ENCODE measurements around the gene CAV1. TPM values are rescaled to one million over a fixed set of nuclear protein-coding genes. Genes with fewer than 3 reads are reported as not detected.

CAV1 gene
- total and polyA plus RNA-seq, 7 donors, result 57.6 to 120 (median 68.1) TPM

GRCh38 chr7:116522247-116522646, 2.6 kb upstream of the CAV1 start:
- no peak for TF ChIP-seq CTCF (IDR thresholded peaks at IDR 0.05)
- Histone ChIP-seq H3K27ac (peak overlapping the region; percentile 61), H3K4me3 (no peak overlapping the region), H3K9me3 (no peaks in the 10 kb centered on the region), H3K27me3 (ENCODE audit: insufficient read depth in 3 of 3, low read length in 2 of 3) (no peaks in the 10 kb centered on the region), H3K36me3 (ENCODE audit: insufficient read depth in 1 of 2, low read depth in 1 of 2) (no peaks in the 10 kb centered on the region), H3K4me1 (no peaks in the 10 kb centered on the region)
- WGBS, 3 donors, result 59 to 62% (median 61%) methylated on average over 5 of the region's 5 CpGs
- ATAC-seq (no peak), DNase-seq (no peak)
- intact Hi-C loops (cut with DNase I), result loop anchor here in 1 of 2 donors (10.0 kb wide), 1 partner anchor 127 kb away; no protein-coding TSS in a partner anchor

DNA sequence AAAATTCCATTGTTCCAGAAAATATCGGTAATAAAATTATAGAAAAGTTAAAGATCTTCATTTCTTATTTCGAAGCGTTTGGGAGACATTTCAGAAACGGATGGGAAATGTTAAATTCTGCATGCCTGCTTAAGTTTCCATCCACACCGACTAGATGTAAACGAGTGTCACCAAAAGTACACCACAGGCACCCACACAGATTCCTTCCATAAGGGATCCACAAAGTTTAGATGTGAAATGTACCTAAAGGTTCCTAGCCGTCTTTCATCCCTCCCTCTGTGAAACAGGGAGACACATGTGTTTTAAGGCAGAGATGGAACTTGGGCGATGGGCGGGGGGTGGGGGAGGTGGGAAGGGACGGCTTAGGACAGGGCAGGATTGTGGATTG, 621 bp upstream of the CAV1 start:
- no peaks in the 10 kb centered on the region for H3K4me1 ChIP-seq
- no peak for ATAC-seq

DNA sequence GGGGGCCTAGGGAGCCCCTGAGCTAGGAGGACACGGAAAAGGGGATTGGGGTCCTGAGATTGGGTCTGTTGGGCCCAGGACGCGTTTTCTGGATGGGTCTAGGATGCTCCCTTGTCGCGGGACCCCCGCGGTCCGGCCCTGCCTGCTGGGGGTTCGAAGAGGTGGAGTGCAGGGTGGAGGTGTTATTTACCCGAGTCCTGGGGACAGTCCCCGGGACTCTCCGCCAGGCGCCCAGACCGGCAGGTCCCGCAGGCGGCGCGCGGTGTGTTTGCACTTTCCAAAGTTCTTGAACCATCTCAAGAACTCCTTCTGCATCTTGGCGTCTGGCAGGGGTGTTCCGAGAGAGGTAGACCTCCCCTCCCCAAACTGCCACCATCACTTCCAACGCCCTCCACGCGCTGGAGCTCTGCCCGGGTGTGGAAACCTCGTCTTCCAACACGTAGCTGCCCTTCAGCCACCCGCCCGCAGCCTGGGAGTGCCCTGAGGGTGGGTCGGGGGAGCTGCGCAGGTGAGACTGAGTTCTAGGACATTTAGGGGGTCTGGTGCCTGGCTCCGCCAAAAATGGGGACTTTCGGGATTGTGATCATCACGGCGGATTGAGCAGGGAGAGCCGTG, 569 bp downstream of the CAV1 start:
- Histone ChIP-seq H3K9me3 (no peaks in the 10 kb centered on the region), H3K27me3 (ENCODE audit: insufficient read depth in 3 of 3, low read length in 2 of 3) (no peaks in the 10 kb centered on the region), H3K4me1 (no peaks in the 10 kb centered on the region), H3K27ac (peak overlapping the region; percentile 77), H3K4me3 (peak overlapping the region; percentile 80), H3K36me3 (ENCODE audit: insufficient read depth in 1 of 2, low read depth in 1 of 2) (peaks cover 0 to 6% of the 10 kb centered on the region in 2 donors)
- DNase-seq (peak; percentile 30 to 64), ATAC-seq (peak; percentile 26 to 71 (median 56))
- no peak for TF ChIP-seq CTCF (IDR thresholded peaks at IDR 0.05)
- intact Hi-C loops (cut with DNase I), result loop anchor here (5.0 to 10.0 kb wide), 4 partner anchors 62 to 282 kb away; no protein-coding TSS in a partner anchor
- 0 to 1% (median 0%) methylated on average over 36 of the region's 36 CpGs for WGBS, 3 donors

More for the DNA sequence above, 621 bp upstream of the CAV1 start:
- peak overlapping the region; percentile 77 for H3K27ac ChIP-seq
- TF ChIP-seq CTCF (IDR thresholded peaks at IDR 0.05), result no peak
- no peak for DNase-seq
- H3K4me3 ChIP-seq, result peak overlapping the region; percentile 80
- intact Hi-C loops (cut with DNase I), result loop anchor here in 1 of 2 donors (10.0 kb wide), 1 partner anchor 129 kb away; no protein-coding TSS in a partner anchor
- no peaks in the 10 kb centered on the region for H3K36me3 ChIP-seq (ENCODE audit: insufficient read depth in 1 of 2, low read depth in 1 of 2)
- no peaks in the 10 kb centered on the region for H3K27me3 ChIP-seq (ENCODE audit: insufficient read depth in 3 of 3, low read length in 2 of 3)
- no peaks in the 10 kb centered on the region for H3K9me3 ChIP-seq
- 22 to 33% (median 23%) methylated on average over 10 of the region's 10 CpGs for WGBS, 3 donors

GRCh38 chr7:116525913-116526861, 1.4 kb downstream of the CAV1 start:
- TF ChIP-seq CTCF (IDR thresholded peaks at IDR 0.05), result peak; percentile 89
- intact Hi-C loops (cut with DNase I), result loop anchor here (1.0 to 10.0 kb wide), 6 partner anchors 25 to 281 kb away; no protein-coding TSS in a partner anchor
- DNase-seq, result peak; percentile 81 to 84
- Histone ChIP-seq H3K4me3 (peak overlapping the region; percentile 80), H3K9me3 (no peaks in the 10 kb centered on the region), H3K27me3 (ENCODE audit: insufficient read depth in 3 of 3, low read length in 2 of 3) (no peaks in the 10 kb centered on the region), H3K27ac (peak overlapping the region; percentile 77), H3K4me1 (no peaks in the 10 kb centered on the region), H3K36me3 (ENCODE audit: insufficient read depth in 1 of 2, low read depth in 1 of 2) (peaks cover 0 to 6% of the 10 kb centered on the region in 2 donors)
- ATAC-seq, result peak; percentile 91 to 92 (median 92)
- 1 to 2% (median 1%) methylated on average over 68 to 83 of the region's 83 CpGs for WGBS, 3 donors

All from psoas muscle (tissue), 8 donors.